ENCODE results near the gene NSMCE4A.

Gene NSMCE4A

DNA sequence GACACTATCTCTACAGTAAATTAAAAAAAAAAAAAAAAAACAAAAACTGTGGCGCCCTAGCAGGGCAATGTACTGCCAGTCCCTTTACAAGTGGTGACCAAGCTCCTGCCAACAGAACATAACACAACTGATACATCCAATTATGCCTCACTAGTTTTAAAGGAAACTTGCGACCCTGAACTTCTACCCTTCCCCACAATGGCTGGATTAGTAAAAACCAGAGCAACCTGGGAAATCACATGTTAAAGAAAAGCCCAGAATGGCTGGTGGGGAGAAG lies 63.7 kb downstream of the NSMCE4A start:
- TF ChIP-seq, protein P1, sequence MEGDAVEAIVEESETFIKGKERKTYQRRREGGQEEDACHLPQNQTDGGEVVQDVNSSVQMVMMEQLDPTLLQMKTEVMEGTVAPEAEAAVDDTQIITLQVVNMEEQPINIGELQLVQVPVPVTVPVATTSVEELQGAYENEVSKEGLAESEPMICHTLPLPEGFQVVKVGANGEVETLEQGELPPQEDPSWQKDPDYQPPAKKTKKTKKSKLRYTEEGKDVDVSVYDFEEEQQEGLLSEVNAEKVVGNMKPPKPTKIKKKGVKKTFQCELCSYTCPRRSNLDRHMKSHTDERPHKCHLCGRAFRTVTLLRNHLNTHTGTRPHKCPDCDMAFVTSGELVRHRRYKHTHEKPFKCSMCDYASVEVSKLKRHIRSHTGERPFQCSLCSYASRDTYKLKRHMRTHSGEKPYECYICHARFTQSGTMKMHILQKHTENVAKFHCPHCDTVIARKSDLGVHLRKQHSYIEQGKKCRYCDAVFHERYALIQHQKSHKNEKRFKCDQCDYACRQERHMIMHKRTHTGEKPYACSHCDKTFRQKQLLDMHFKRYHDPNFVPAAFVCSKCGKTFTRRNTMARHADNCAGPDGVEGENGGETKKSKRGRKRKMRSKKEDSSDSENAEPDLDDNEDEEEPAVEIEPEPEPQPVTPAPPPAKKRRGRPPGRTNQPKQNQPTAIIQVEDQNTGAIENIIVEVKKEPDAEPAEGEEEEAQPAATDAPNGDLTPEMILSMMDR (IDR thresholded peaks at IDR 0.05): no peak
- Histone ChIP-seq H3K36me3 (ENCODE audit: control insufficient read depth, insufficient read depth, low read length) (no peaks in the 10 kb centered on the region), H3K4me1 (peaks cover 4% of the 10 kb centered on the region)

GRCh38 chr10:121910673-121911420 lies 64.2 kb downstream of the NSMCE4A start:
- Histone ChIP-seq H2AFZ (no peak overlapping the region), H3K36me3 (ENCODE audit: control insufficient read depth, insufficient read depth, low read length) (no peaks in the 10 kb centered on the region), H3K4me2 (ENCODE audit: low read length) (no peak overlapping the region), H3K4me3 (ENCODE audit: low read depth, low read length) (no peak overlapping the region), H3K9me3 (ENCODE audit: control insufficient read depth, low read length) (no peaks in the 10 kb centered on the region), H3K27ac (no peak overlapping the region), H3K79me2 (peaks cover 4% of the 10 kb centered on the region), H3K9ac (no peak overlapping the region), H3K27me3 (ENCODE audit: control insufficient read depth, insufficient read depth, low read length) (no peaks in the 10 kb centered on the region), H3K4me1 (peaks cover 4% of the 10 kb centered on the region)
- TF ChIP-seq, protein P1 (IDR thresholded peaks at IDR 0.05): no peak

More for the DNA sequence above, 63.7 kb downstream of the NSMCE4A start:
- no peak overlapping the region for H3K27ac ChIP-seq
- no peak overlapping the region for H3K4me2 ChIP-seq (ENCODE audit: low read length)
- peaks cover 4% of the 10 kb centered on the region for H3K79me2 ChIP-seq
- no peaks in the 10 kb centered on the region for H3K9me3 ChIP-seq (ENCODE audit: control insufficient read depth, low read length)
- no peak overlapping the region for H3K4me3 ChIP-seq (ENCODE audit: low read depth, low read length)
- no peaks in the 10 kb centered on the region for H3K27me3 ChIP-seq (ENCODE audit: control insufficient read depth, insufficient read depth, low read length)
- no peak overlapping the region for H3K9ac ChIP-seq
- no peak overlapping the region for H2AFZ ChIP-seq

Measured in parathyroid adenoma (tissue), 2 donors.